Activated naive CD4-positive, alpha-beta T cell treated with anti-CD3 and anti-CD28 coated beads, Interleukin-2, amount 10 ng/mL, durations not matched to agents 7 days and 5 days (primary cell): ENCODE data around the gene TRIM10.
"Not testable (repeated sequence)": the region's sequence is repeated elsewhere in the genome, so short reads cannot be mapped to it uniquely, and the experiment has no call there.

Experiments used
- CTCF ChIA-PET: fragments of 350-600 bp; sonication (Branson Sonifier 250); formaldehyde crosslinking; loops from one replicate; lab custom pipeline; 2021; ENCODE audit warnings: antibody characterized with exemption; lab: Charles Lee
- DNase-seq: peaks from one replicate; pipeline ENCODE4 v3.0.0-alpha.2; 2020
- H3K27ac Mint-ChIP-seq: one replicate; pipeline ENCODE4 v1.8.0; 2021; ENCODE audit warnings: mild to moderate bottlenecking, moderate library complexity, mixed read lengths
- H3K27me3 Mint-ChIP-seq: one replicate; pipeline ENCODE4 v1.8.0; 2021; ENCODE audit warnings: mild to moderate bottlenecking, mixed read lengths
- H3K36me3 Mint-ChIP-seq: one replicate; pipeline ENCODE4 v1.8.0; 2021; ENCODE audit warnings: mixed read lengths
- H3K4me1 Mint-ChIP-seq: one replicate; pipeline ENCODE4 v1.8.0; 2021; ENCODE audit warnings: mixed read lengths
- H3K4me3 Mint-ChIP-seq: one replicate; pipeline ENCODE4 v1.8.0; 2021; ENCODE audit warnings: mild to moderate bottlenecking, moderate library complexity, mixed read lengths
- H3K9me3 Mint-ChIP-seq: one replicate; pipeline ENCODE4 v1.8.0; 2021; ENCODE audit warnings: mixed read lengths

TRIM10 gene

DNA sequence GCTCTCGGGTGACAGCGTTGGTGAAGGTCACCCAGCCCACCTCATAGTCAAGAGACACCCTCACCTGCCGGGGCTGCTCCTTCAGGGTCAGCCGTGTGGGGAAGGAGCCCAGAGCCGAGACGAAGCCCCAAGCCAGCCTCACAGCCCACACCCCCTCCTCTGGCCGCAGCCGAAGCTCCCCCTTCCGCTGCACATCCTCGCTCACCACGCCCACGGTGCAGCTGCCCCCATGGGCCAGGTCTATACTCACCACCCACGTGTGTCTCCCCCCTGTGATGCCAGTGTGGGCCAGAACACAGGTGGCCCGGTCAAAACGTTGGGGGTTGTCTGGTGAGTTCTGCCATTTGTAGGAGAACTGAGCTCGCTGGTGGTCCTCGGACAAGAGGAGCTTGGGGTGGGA is 7.0 kb downstream of the TRIM10 start:
- CTCF ChIA-PET: interaction anchor here (0.6 to 1.4 kb wide), 2 partner anchors 11 to 50 kb away, joined by 3 read pairs; no protein-coding TSS in a partner anchor
- H3K9me3 Mint-ChIP-seq: no peaks in the 10 kb centered on the region
- H3K36me3 Mint-ChIP-seq: no peaks in the 10 kb centered on the region
- DNase-seq: no peak
- H3K27ac Mint-ChIP-seq: no peak overlapping the region
- peaks cover 8% of the 10 kb centered on the region for H3K4me1 Mint-ChIP-seq
- H3K27me3 Mint-ChIP-seq: peaks cover 64% of the 10 kb centered on the region
- no peak overlapping the region for H3K4me3 Mint-ChIP-seq

DNA sequence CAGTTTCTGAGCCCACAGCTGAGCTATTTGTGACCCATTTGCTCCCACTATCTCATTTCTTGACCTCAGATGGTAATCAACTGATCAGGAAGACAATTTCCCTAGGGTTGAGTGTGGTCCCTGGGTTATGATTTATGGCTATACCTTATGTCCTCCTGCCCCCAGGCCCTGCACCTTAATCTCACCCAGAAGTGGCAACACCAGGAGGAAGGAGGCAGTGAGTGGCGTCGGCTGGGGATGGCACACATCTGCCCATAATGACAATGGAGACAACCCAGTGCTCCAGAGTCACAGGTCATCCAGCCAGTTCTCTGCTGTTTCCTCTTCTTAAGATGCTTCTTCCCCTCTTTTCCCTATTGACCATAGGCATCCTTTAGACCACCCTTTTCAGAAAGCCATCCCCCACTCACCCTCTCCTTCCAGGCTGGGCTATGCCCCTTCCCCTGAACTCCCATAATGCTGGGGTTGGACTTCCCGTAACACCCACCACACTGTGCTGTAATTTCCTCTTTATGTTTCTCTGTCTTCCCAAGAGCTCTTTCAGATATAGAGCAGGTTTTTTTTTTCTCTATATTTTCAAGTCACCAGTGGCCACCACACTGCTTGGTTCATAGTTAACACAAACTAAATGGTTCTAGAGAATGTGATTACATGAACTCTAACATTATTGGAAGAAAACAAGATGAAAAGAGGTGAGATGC is 8.0 kb downstream of the TRIM10 start:
- no peaks in the 10 kb centered on the region for H3K9me3 Mint-ChIP-seq
- H3K36me3 Mint-ChIP-seq: no peaks in the 10 kb centered on the region
- H3K4me1 Mint-ChIP-seq: peaks cover 6% of the 10 kb centered on the region
- H3K27me3 Mint-ChIP-seq: peaks cover 54% of the 10 kb centered on the region
- CTCF ChIA-PET: no interaction called here
- no peak for DNase-seq
- H3K4me3 Mint-ChIP-seq: no peak overlapping the region
- no peak overlapping the region for H3K27ac Mint-ChIP-seq

DNA sequence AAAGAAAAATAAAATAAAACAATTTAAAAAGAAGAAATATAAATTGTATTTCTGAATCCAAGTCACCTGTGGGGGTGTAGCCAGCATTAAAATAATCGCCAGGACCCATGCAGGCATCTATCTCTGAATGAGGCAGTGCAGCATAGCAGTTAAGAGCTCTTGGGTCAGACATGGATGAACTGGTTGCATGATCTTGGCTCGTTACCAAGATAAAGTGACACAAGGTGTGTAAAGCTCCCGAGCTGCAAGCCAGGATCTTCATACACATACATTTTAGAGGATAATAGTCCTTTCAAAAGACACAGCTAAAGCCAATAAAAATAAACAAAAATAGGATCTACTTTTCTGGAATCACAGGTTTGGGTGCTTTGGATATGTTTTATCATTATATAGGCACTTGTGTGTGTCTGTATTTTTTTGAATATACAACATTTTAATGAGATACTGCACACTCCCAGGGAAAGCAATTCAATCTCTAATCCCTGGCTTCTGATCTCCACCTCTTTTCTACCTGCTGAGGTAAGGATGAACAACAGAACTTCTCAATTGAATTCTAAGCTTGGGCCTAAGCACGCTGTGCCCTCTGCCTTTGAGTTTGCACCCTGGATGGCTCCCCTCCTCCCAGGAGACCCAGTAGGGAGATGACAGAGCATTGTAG is 8.9 kb downstream of the TRIM10 start:
- CTCF ChIA-PET: interaction anchor here (1.5 to 1.6 kb wide), 2 partner anchors 18 to 21 kb away, joined by 5 to 10 read pairs; no protein-coding TSS in a partner anchor
- H3K4me3 Mint-ChIP-seq: no peak overlapping the region
- DNase-seq: no peak
- H3K36me3 Mint-ChIP-seq: no peaks in the 10 kb centered on the region
- H3K27me3 Mint-ChIP-seq: peaks cover 60% of the 10 kb centered on the region
- H3K9me3 Mint-ChIP-seq: no peaks in the 10 kb centered on the region
- H3K27ac Mint-ChIP-seq: no peak overlapping the region
- peaks cover 6% of the 10 kb centered on the region for H3K4me1 Mint-ChIP-seq

DNA sequence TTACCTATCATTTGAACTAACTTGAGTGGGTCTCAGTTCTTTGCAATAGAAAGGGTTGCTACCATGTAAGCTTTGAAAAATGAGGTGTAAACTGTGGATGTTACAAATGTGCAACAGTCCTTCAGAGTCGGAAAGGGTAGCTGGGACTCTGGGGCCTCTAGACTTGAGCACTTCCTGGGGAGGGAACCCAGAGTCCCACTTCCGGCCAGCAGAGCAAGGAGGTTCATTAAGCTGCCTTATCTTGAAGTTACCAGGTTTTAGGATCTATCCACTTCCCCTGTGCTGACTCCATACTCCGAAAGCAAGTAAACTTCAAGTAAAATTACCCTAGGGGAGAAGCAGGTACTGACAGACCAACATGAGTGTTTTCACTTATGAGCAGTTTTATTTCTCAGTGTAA is 9.4 kb downstream of the TRIM10 start:
- CTCF ChIA-PET: interaction anchor here (1.5 to 1.6 kb wide), 2 partner anchors 19 to 20 kb away, joined by 5 to 10 read pairs; no protein-coding TSS in a partner anchor
- Mint-ChIP-seq H3K4me3 (no peak overlapping the region), H3K27ac (no peak overlapping the region), H3K4me1 (peaks cover 6% of the 10 kb centered on the region), H3K27me3 (peaks cover 62% of the 10 kb centered on the region), H3K9me3 (no peaks in the 10 kb centered on the region), H3K36me3 (no peaks in the 10 kb centered on the region)
- no peak for DNase-seq

DNA sequence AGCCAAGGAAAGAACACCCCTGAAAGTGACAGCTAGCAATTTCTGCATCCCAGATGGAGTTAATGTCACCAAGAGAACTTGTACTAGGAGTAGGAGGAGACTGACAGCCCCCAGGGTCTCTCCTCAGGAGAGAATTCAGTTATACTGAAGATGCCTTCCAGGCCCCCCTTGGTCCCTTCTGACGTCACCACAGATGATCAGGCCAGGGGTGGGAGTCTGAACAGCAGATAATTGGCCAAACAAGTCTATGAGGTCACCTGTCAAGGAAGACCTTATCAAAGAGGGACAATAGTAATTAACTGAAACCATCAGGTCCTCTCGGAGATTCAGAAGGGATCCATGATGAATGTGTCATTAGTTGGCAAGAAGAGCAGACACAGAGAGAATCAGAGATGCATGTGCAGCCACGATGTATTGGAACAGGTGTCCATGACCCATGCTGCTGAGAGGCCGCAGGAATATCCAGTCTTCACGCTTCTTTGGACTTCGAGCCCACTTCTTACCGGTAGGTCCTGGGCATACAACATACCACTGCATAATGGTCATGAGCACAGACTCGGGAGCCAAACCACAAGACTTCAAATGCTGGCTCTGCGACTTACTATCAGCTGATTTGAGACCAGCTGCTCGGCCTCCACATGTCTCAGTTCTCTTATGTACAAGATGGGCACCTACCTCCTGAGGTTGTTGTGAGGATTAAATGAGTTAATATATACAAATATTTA is 10.2 kb downstream of the TRIM10 start:
- CTCF ChIA-PET: interaction anchor here (0.8 to 1.6 kb wide), 3 partner anchors 17 to 20 kb away, joined by 3 to 10 read pairs (median 5); no protein-coding TSS in a partner anchor

DNA sequence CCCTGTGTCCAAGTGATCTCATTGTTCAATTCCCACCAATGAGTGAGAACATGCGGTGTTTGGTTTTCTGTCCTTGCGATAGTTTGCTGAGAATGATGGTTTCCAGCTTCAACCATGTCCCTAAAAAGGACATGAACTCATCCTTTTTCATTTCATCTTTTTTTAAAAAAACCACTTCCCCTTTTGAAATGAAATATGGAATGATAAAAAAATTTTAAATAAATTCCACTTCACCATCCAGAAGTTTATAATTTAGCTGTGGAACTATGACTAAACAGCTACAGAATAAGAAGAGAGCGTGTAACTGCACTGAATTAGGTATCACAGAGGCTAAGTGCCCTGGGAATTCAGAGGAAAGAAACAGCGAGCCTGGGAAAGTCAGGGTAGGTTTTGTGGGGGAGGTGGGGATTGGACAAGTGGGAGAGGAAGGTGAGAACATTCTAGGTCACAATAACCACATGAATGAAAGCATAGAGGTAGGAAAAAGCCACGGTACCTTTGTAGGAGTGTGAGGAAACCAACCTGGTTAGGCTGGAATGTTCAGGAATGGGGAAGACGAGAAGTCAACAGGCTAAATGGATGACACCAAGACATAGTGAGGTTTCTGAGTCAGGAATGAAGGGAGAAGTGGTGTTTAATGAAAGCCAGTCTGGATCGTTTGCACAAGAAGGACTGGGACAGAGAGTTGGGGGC is 11.0 kb downstream of the TRIM10 start:
- no peak overlapping the region for H3K27ac Mint-ChIP-seq
- H3K36me3 Mint-ChIP-seq: no peaks in the 10 kb centered on the region
- H3K9me3 Mint-ChIP-seq: no peaks in the 10 kb centered on the region
- no peak overlapping the region for H3K4me3 Mint-ChIP-seq
- DNase-seq: no peak
- peaks cover 4% of the 10 kb centered on the region for H3K4me1 Mint-ChIP-seq
- CTCF ChIA-PET: no interaction called here
- H3K27me3 Mint-ChIP-seq: peaks cover 69% of the 10 kb centered on the region

More for the DNA sequence above, 10.2 kb downstream of the TRIM10 start:
- Mint-ChIP-seq H3K27me3 (peaks cover 63% of the 10 kb centered on the region), H3K9me3 (no peaks in the 10 kb centered on the region), H3K27ac (no peak overlapping the region), H3K4me3 (no peak overlapping the region), H3K36me3 (no peaks in the 10 kb centered on the region), H3K4me1 (peaks cover 4% of the 10 kb centered on the region)
- DNase-seq: no peak

DNA sequence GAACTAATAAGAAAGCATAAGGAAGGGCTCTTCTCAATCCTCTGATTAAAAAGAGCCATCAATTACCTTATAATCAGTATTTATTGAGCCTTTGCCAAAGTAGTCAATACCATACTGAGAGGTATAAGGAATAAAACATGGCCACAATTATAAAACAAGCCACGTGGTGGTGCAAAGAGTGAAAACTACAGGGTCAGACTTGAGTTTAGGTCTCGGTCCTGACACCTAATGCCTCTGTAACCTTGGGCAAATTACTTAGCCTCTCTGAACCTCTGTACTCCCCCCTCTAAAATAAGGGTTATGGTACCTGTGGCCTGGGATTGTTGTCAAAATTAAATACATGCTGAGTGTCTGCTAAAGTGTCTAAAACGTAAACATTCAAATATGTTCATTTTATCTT is 11.8 kb downstream of the TRIM10 start:
- DNase-seq: no peak
- Mint-ChIP-seq H3K9me3 (no peaks in the 10 kb centered on the region), H3K4me1 (peaks cover 4% of the 10 kb centered on the region), H3K27ac (no peak overlapping the region), H3K36me3 (no peaks in the 10 kb centered on the region), H3K27me3 (peaks cover 70% of the 10 kb centered on the region), H3K4me3 (no peak overlapping the region)
- CTCF ChIA-PET: no interaction called here

DNA sequence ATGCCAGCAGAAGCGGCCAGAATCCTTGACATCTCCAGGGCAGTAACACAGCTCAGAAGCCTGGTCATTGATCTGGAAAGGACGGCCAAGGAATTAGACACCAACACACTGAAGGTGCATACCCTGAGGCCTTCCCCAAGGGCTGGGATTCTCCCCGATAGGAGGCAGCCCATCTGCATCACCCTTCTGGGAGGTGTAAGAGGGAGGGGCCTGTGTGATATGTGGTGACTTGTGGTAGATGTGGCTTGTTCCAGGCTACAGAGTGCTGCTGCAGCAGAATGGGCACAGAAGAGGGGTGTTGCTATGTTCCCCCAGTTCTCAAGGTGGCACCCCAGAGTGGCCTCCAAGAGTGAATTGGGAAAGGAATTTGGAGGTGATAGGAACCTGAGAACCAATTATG is 13.9 kb downstream of the TRIM10 start:
- DNase-seq: no peak
- H3K9me3 Mint-ChIP-seq: no peaks in the 10 kb centered on the region
- H3K4me3 Mint-ChIP-seq: no peak overlapping the region
- H3K27ac Mint-ChIP-seq: no peak overlapping the region
- CTCF ChIA-PET: interaction anchor here (0.9 to 1.8 kb wide), 3 partner anchors 16 to 44 kb away, joined by 3 to 7 read pairs (median 6); no protein-coding TSS in a partner anchor
- H3K36me3 Mint-ChIP-seq: no peaks in the 10 kb centered on the region
- H3K27me3 Mint-ChIP-seq: peaks cover 56% of the 10 kb centered on the region
- peaks cover 4% of the 10 kb centered on the region for H3K4me1 Mint-ChIP-seq

DNA sequence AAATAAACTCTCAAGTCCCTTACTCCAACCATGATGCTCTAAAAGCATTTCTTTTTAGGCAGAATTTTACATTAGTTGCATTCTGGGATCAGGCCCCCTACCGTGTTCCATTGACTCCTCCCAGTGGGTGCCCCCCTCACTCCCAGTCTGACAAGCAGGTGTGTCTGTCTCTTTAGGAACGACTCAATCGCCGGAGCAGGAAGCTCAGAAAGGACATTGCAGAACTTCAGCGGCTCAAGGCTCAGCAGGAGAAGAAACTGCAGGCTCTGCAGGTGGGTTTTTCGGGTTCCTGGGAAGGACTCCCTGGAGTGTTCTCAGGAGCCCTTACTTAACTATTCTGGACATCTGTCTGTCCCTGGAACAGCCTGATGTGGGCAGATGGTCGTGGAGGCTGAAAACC is 15.2 kb downstream of the TRIM10 start:
- Mint-ChIP-seq H3K27me3 (peaks cover 62% of the 10 kb centered on the region), H3K36me3 (no peaks in the 10 kb centered on the region), H3K4me1 (no peaks in the 10 kb centered on the region), H3K9me3 (no peaks in the 10 kb centered on the region), H3K27ac (no peak overlapping the region), H3K4me3 (no peak overlapping the region)
- DNase-seq: no peak
- CTCF ChIA-PET: no interaction called here

DNA sequence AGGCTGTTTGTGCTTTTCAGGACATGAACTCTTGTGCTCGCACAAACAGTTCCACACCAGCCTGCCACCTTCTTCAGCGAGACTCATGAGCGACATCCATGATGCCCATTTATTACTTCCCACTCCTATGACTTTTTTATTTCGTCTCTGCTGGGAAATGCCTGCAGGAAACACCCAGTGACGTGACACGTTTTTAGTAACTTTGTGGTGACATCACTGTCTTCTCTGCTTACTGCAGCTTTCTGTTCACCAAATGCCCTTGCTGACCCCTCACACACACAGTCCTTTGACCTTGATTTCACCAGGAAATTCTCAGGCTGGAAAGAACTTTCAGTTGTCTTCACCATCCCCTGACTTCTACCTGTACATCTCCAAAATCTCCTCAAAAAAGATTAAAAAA is 16.2 kb downstream of the TRIM10 start:
- DNase-seq: no peak
- H3K27ac Mint-ChIP-seq: no peak overlapping the region
- H3K9me3 Mint-ChIP-seq: no peaks in the 10 kb centered on the region
- H3K27me3 Mint-ChIP-seq: peaks cover 54% of the 10 kb centered on the region
- no peaks in the 10 kb centered on the region for H3K4me1 Mint-ChIP-seq
- no peak overlapping the region for H3K4me3 Mint-ChIP-seq
- H3K36me3 Mint-ChIP-seq: no peaks in the 10 kb centered on the region
- CTCF ChIA-PET: interaction anchor here (0.8 kb wide), 1 partner anchor 14 kb away, joined by 3 read pairs; no protein-coding TSS in a partner anchor

DNA sequence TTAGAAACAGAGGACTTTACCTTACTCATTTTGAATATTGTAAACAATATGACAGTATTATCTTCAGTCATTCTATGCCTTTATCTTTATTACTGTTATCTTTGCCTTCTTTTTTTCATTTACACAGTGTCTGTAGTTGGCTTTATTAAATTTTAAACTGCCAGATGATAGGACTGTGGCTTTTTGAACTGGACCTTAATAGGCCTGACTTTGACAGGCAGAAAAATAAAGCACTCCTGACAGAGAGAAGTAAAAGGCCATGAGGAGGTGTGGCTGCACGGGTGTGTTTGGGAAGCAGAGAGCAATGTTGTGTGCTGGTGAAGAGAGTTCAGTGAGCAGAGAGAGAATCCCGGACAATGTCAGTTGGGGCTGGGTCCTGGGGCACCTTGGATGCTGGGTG is 17.2 kb downstream of the TRIM10 start:
- no peaks in the 10 kb centered on the region for H3K36me3 Mint-ChIP-seq
- no peak overlapping the region for H3K4me3 Mint-ChIP-seq
- no peaks in the 10 kb centered on the region for H3K4me1 Mint-ChIP-seq
- no peak for DNase-seq
- H3K27ac Mint-ChIP-seq: no peak overlapping the region
- no peaks in the 10 kb centered on the region for H3K9me3 Mint-ChIP-seq
- CTCF ChIA-PET: interaction anchor here (1.2 to 1.4 kb wide), 2 partner anchors 11 to 39 kb away, joined by 3 read pairs; no protein-coding TSS in a partner anchor
- peaks cover 62% of the 10 kb centered on the region for H3K27me3 Mint-ChIP-seq

DNA sequence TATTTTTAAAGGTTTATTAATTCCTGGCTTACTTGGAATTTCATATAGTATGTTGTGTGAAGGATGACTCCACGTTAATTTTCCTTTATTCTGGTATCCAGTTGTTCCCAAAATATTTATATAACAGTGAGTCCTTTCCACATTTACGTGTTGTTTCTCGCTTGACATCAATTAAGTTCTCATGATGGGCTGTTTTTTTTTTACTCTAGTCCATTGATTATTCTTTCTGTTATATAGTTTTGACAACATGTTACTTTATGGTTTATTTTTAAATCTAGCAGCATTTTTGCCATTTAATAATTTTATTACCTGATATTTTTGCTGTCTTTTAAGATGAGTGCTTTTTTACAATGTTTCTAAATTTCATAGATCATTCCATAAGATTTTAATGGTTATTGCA is 18.3 kb downstream of the TRIM10 start:
- Mint-ChIP-seq H3K4me3 (no peak overlapping the region), H3K4me1 (no peaks in the 10 kb centered on the region), H3K9me3 (no peaks in the 10 kb centered on the region), H3K27ac (no peak overlapping the region), H3K36me3 (no peaks in the 10 kb centered on the region), H3K27me3 (peaks cover 63% of the 10 kb centered on the region)
- CTCF ChIA-PET: interaction anchor here (0.6 to 1.4 kb wide), 5 partner anchors 11 to 38 kb away, joined by 3 to 4 read pairs (median 3); no protein-coding TSS in a partner anchor
- no peak for DNase-seq

DNA sequence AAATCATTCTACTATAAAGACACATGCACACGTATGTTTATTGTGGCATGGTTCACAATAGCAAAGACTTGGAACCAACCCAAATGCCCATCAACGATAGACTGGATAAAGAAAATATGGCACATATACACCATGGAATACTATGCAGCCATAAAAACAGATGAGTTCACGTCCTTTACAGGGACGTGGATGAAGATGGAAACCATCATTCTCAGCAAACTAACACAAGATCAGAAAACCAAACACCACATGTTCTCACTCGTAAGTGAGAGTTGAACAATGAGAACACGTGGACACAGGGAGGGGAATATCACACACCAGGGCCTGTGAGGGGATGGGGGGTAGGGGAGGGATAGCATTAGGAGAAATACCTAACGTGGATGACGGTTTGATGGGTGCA is 20.8 kb downstream of the TRIM10 start:
- not testable (repeated sequence) for DNase-seq, H3K27ac Mint-ChIP-seq, H3K4me1 Mint-ChIP-seq, H3K4me3 Mint-ChIP-seq, H3K36me3 Mint-ChIP-seq, H3K9me3 Mint-ChIP-seq
- peaks cover 56% of the 10 kb centered on the region for H3K27me3 Mint-ChIP-seq
- CTCF ChIA-PET: interaction anchor here (0.9 kb wide), 1 partner anchor 37 kb away, joined by 3 read pairs; no protein-coding TSS in a partner anchor
